ENCODE results near the gene PLD4. TPM values are rescaled to one million over a fixed set of nuclear protein-coding genes. Genes with fewer than 3 reads are reported as not detected.

Gene PLD4
- polyA plus RNA-seq, 4 donors = 3.1 to 8.8 (median 4.3) TPM

DNA sequence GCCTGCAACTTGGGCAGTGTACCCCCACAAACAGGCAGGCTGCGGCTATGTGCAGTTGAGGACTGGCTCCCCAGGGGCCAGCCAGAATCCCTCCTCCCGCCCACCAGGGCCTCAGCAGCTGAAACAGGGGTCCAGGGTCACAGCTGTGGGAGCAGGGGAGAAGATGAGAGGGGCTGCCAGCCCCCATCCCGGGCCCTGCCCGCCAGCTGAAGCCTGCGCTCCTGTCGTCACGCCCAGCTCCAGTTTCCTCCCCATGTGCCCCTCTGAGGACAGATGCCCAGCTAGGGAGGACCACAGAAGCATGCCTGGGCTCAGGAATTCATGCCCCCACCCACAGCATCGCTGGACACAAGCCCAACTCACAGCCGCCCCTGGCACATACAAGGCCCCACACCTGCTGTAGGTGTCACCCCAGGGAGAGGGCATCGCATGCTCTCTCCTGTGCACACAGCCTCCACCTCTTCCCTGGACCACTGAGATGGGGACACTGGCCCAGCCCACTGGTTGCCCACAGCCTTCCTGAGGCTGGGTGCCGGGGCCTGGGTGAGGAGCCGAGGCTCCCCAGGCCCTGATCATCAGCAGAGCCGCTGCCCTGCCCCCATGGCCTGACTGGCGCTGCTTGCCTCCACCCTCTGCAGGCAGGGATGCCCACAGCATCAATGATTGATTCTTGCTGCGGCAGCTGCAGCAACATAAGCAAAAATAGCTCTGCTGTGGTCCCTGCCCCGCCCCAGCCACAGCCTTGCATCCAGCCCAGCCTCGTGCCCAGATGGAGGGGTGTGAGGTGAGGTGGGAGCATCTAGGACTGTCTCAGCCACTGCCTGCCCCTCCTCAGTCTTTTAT lies 57.2 kb downstream of the PLD4 start:
- DNase-seq (ENCODE audit: low read depth in 4 of 4, low spot score in 2 of 4) = no peak

DNA sequence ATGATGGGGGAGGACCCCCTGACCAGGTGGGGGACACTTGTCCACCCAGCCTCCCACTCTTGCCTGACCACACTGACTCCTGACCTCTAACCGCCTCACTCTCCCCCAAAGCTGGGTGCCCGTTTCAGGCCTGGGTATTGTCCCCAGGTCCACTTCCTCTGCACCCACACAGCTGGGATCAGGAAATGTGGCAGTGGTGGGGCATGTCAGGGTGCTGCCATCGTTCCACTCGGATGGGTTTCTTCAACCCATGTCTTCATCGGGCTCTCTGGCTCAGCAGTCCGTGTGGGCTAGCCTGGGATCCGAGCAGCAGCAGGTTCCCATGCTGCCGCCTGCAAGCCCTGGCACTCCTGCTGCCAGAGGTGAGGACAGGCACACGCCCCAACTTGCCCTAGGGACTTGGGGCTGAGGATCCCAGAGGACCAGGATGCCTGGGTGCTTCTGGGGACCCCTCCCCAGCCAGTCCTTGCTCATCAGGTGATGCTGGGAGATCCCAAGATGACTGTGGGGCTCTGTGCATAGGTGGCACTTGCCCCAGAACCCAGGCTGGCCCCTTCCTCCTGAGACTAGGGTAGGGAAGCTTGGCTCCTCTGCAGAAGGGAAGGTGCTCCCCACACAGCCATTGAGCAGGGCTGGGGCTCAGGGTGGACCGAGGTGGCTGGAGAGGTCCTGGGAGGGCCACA lies 58.0 kb downstream of the PLD4 start:
- DNase-seq (ENCODE audit: low read depth in 4 of 4, low spot score in 2 of 4) = no peak

Other genes with a start within 250 kb of the PLD4 start
- gene INF2, start 235.3 kb upstream of the PLD4 start, polyA plus RNA-seq (ENCODE audit: insufficient read length in 4 of 4) = 10 to 100 TPM; 34.1 to 73.9 (median 64.7) TPM
- gene ADSS1, start 200.7 kb upstream of the PLD4 start, polyA plus RNA-seq (ENCODE audit: insufficient read length in 4 of 4) = 10 to 100 TPM; 12.7 to 19.7 (median 15.9) TPM
- 100 to 1,000 TPM in 1 of 4 donors, 10 to 100 TPM in 3; 52.6 to 110 (median 81.4) TPM for gene SIVA1, start 171.7 kb upstream of the PLD4 start, polyA plus RNA-seq (ENCODE audit: insufficient read length in 4 of 4)
- 100 to 1,000 TPM; 105 to 150 (median 131) TPM for gene AKT1, start 129.1 kb upstream of the PLD4 start, polyA plus RNA-seq (ENCODE audit: insufficient read length in 4 of 4)
- 1 to 10 TPM; 4.1 to 5.9 (median 4.5) TPM for gene ZBTB42, start 123.8 kb upstream of the PLD4 start, polyA plus RNA-seq (ENCODE audit: insufficient read length in 4 of 4)
- 10 to 100 TPM in 3 of 4 donors, 1 to 10 TPM in 1; 8.9 to 21.6 (median 15.1) TPM for gene CEP170B, start 59.6 kb upstream of the PLD4 start, polyA plus RNA-seq (ENCODE audit: insufficient read length in 4 of 4)
- 1 to 10 TPM; 1.4 to 2.0 (median 1.8) TPM for gene AHNAK2, start 53.5 kb downstream of the PLD4 start, polyA plus RNA-seq (ENCODE audit: insufficient read length in 4 of 4)
- gene CLBA1, start 60.9 kb downstream of the PLD4 start, polyA plus RNA-seq (ENCODE audit: insufficient read length in 4 of 4) = 10 to 100 TPM; 22.0 to 34.9 (median 25.4) TPM
- gene CDCA4, start 96.2 kb downstream of the PLD4 start, polyA plus RNA-seq (ENCODE audit: insufficient read length in 4 of 4) = 10 to 100 TPM; 19.9 to 27.8 (median 22.7) TPM
- under 1 TPM; 0.31 to 0.86 (median 0.60) TPM for gene GPR132, start 140.6 kb downstream of the PLD4 start, polyA plus RNA-seq (ENCODE audit: insufficient read length in 4 of 4)
- 10 to 100 TPM in 2 of 4 donors, 1 to 10 TPM in 2; 6.8 to 11.4 (median 9.8) TPM for gene JAG2, start 243.9 kb downstream of the PLD4 start, polyA plus RNA-seq (ENCODE audit: insufficient read length in 4 of 4)

All from left renal cortex interstitium (tissue), 4 donors.